Measurements from ENCODE around the gene EEPD1. TPM values are rescaled to one million over a fixed set of nuclear protein-coding genes. Genes with fewer than 3 reads are reported as not detected.
"Not testable (repeated sequence)": the region's sequence is repeated elsewhere in the genome, so short reads cannot be mapped to it uniquely, and the experiment has no call there.

EEPD1 gene
- total RNA-seq, 1 experiment from 2014 or later: 0.93 TPM

GRCh38 chr7:36119005-36119706 lies 33.9 kb upstream of the EEPD1 start:
- Histone ChIP-seq H3K4me3 (no peak overlapping the region), H3K27me3 (peaks cover 8% of the 10 kb centered on the region; the same call in 1 of the 2 replicates), H3K36me3 (no peaks in the 10 kb centered on the region), H3K9me3 (replicated peaks) (no peaks in the 10 kb centered on the region), H3K27ac (no peak overlapping the region), H3K4me1 (no peaks in the 10 kb centered on the region)
- DNase-seq: no peak

DNA sequence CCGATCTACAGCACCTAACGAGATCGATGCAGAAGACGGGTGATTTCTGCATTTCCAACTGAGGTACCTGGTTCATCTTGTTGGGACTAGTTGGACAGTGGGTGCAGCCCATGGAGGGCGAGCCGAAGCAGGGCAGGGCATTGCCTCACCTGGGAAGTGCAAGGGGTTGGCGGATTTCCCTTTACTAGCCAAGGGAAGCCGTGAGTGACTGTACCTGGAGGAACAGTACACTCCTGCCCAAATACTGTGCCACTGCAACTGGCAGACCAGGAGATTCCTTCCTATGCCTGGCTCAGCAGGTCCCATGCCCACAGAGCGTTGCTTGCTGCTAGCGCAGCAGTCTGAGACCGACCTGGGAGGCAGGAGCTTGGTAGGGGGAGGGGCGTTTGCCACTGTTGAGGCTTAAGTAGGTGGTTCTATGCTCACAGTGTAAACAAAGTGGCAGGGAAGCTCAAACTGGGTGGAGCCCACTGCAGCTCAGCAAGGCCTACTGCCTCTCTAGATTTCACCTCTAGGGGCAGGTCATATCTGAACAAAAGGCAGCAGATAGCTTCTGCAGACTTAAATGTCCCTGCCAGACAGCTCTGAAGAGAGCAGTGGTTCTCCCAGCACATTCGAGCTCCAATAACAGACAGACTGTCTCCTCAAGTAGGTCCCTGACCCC lies 32.9 kb upstream of the EEPD1 start:
- not testable (repeated sequence) for H3K27me3 ChIP-seq, H3K4me1 ChIP-seq

GRCh38 chr7:36125630-36126029 lies 27.4 kb upstream of the EEPD1 start:
- not testable (repeated sequence) for H3K4me1 ChIP-seq; H3K36me3 ChIP-seq; H3K4me3 ChIP-seq; DNase-seq; H3K9me3 ChIP-seq (replicated peaks); H3K27ac ChIP-seq; H3K27me3 ChIP-seq

More for the DNA sequence above, 32.9 kb upstream of the EEPD1 start:
- not testable (repeated sequence) for H3K27ac ChIP-seq; H3K4me3 ChIP-seq; H3K9me3 ChIP-seq (replicated peaks); DNase-seq; H3K36me3 ChIP-seq

GRCh38 chr7:36127075-36127740 lies 25.8 kb upstream of the EEPD1 start:
- H3K27me3 ChIP-seq: peaks cover 2% of the 10 kb centered on the region; the same call in 1 of the 2 replicates
- H3K27ac ChIP-seq: no peak overlapping the region
- H3K36me3 ChIP-seq: no peaks in the 10 kb centered on the region
- no peak overlapping the region for H3K4me3 ChIP-seq
- H3K4me1 ChIP-seq: no peaks in the 10 kb centered on the region
- no peak for DNase-seq
- no peaks in the 10 kb centered on the region for H3K9me3 ChIP-seq (replicated peaks)

GRCh38 chr7:36128448-36129047 lies 24.5 kb upstream of the EEPD1 start:
- H3K27me3 ChIP-seq: peaks cover 2% of the 10 kb centered on the region; the same call in 1 of the 2 replicates

GRCh38 chr7:36129048-36129534 lies 24.0 kb upstream of the EEPD1 start:
- Histone ChIP-seq H3K4me3 (no peak overlapping the region), H3K9me3 (replicated peaks) (no peaks in the 10 kb centered on the region), H3K36me3 (no peaks in the 10 kb centered on the region), H3K27ac (no peak overlapping the region), H3K4me1 (no peaks in the 10 kb centered on the region), H3K27me3 (peaks cover 2% of the 10 kb centered on the region; the same call in 1 of the 2 replicates)
- no peak for DNase-seq

More at GRCh38 chr7:36128448-36129047, 24.5 kb upstream of the EEPD1 start:
- peak; percentile 44 to 52 for DNase-seq
- Histone ChIP-seq H3K36me3 (no peaks in the 10 kb centered on the region), H3K27ac (no peak overlapping the region), H3K4me3 (no peak overlapping the region), H3K4me1 (no peaks in the 10 kb centered on the region), H3K9me3 (replicated peaks) (no peaks in the 10 kb centered on the region)

GRCh38 chr7:36130236-36130945 lies 22.7 kb upstream of the EEPD1 start:
- Histone ChIP-seq H3K27me3 (peaks cover 2% of the 10 kb centered on the region; the same call in 1 of the 2 replicates), H3K36me3 (no peaks in the 10 kb centered on the region), H3K9me3 (replicated peaks) (no peaks in the 10 kb centered on the region), H3K4me3 (no peak overlapping the region), H3K27ac (no peak overlapping the region), H3K4me1 (no peaks in the 10 kb centered on the region)
- DNase-seq: no peak

GRCh38 chr7:36131026-36131425 lies 22.0 kb upstream of the EEPD1 start:
- H3K27ac ChIP-seq: no peak overlapping the region
- no peaks in the 10 kb centered on the region for H3K36me3 ChIP-seq
- H3K27me3 ChIP-seq: peaks cover 2% of the 10 kb centered on the region; the same call in 1 of the 2 replicates
- H3K4me3 ChIP-seq: no peak overlapping the region
- H3K4me1 ChIP-seq: no peaks in the 10 kb centered on the region
- no peaks in the 10 kb centered on the region for H3K9me3 ChIP-seq (replicated peaks)
- no peak for DNase-seq

- no peak for DNase-seq
- H3K9me3 ChIP-seq (replicated peaks): no peaks in the 10 kb centered on the region
- no peak overlapping the region for H3K4me3 ChIP-seq
- no peak overlapping the region for H3K27ac ChIP-seq
- H3K36me3 ChIP-seq: no peaks in the 10 kb centered on the region
- H3K4me1 ChIP-seq: no peaks in the 10 kb centered on the region
- peaks cover 2% of the 10 kb centered on the region; the same call in 1 of the 2 replicates for H3K27me3 ChIP-seq
Measured at GRCh38 chr7:36131499-36131898, 21.6 kb upstream of the EEPD1 start.

GRCh38 chr7:36132012-36132411 lies 21.0 kb upstream of the EEPD1 start:
- Histone ChIP-seq H3K9me3 (replicated peaks) (no peaks in the 10 kb centered on the region), H3K27ac (no peak overlapping the region), H3K4me1 (no peaks in the 10 kb centered on the region), H3K4me3 (no peak overlapping the region), H3K36me3 (no peaks in the 10 kb centered on the region), H3K27me3 (peaks cover 2% of the 10 kb centered on the region; the same call in 1 of the 2 replicates)
- no peak for DNase-seq

DNA sequence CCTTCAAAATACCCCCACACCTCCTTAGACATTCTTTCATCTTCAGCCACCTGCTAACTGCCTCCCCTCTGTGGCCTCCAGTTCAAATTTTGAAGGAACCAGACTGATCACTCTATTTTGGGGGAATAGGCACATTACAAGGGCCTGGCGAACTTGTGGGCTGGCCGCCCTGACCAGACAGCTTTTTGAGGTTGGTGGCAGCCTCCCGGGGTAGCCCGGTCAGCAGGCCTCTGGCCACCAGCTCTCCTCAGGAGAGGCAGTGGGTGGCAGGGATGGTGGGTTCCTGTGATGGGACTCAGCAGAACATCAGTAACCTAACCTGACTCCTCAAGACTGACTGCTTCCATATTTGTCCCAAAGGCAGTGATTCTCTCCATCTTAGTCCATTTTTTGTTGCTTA lies 17.4 kb upstream of the EEPD1 start:
- H3K27ac ChIP-seq: no peak overlapping the region
- H3K4me3 ChIP-seq: no peak overlapping the region
- no peak for DNase-seq
- no peaks in the 10 kb centered on the region for H3K4me1 ChIP-seq
- H3K9me3 ChIP-seq (replicated peaks): no peaks in the 10 kb centered on the region; the same call in 1 of the 2 replicates
- H3K36me3 ChIP-seq: no peaks in the 10 kb centered on the region
- H3K27me3 ChIP-seq: no peaks in the 10 kb centered on the region

DNA sequence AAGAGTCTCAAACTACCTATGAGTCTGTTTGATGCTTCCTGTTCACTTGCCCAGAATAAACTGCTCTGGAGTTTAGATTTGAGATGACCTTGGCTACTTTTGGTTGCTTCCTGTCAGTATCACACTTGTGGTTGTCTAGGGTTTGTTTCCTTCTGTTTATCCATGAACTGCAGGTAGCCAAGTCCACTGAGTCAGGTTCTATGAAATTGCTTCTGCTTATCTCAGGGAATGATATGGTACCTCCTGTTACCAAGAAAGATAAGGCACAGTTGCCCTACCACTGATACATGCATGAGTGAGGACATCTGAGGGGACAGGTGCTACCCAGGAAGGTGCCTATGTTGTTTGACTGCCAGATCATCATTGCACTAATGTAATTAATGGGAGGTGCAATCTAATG lies 15.8 kb upstream of the EEPD1 start:
- Histone ChIP-seq H3K27me3 (no peaks in the 10 kb centered on the region), H3K4me3 (no peak overlapping the region), H3K4me1 (no peaks in the 10 kb centered on the region), H3K36me3 (no peaks in the 10 kb centered on the region), H3K27ac (no peak overlapping the region), H3K9me3 (replicated peaks) (no peaks in the 10 kb centered on the region; the same call in 1 of the 2 replicates)
- DNase-seq: no peak

GRCh38 chr7:36137754-36138153 lies 15.3 kb upstream of the EEPD1 start:
- H3K4me1 ChIP-seq: no peaks in the 10 kb centered on the region
- DNase-seq: no peak
- no peaks in the 10 kb centered on the region for H3K36me3 ChIP-seq
- H3K9me3 ChIP-seq (replicated peaks): no peaks in the 10 kb centered on the region; the same call in 1 of the 2 replicates
- no peak overlapping the region for H3K27ac ChIP-seq
- H3K4me3 ChIP-seq: no peak overlapping the region
- H3K27me3 ChIP-seq: no peaks in the 10 kb centered on the region

- H3K4me1 ChIP-seq: no peaks in the 10 kb centered on the region
- DNase-seq: no peak
- no peaks in the 10 kb centered on the region; the same call in 1 of the 2 replicates for H3K9me3 ChIP-seq (replicated peaks)
- H3K27me3 ChIP-seq: no peaks in the 10 kb centered on the region
- H3K27ac ChIP-seq: no peak overlapping the region
- no peak overlapping the region for H3K4me3 ChIP-seq
- H3K36me3 ChIP-seq: no peaks in the 10 kb centered on the region
Measured at GRCh38 chr7:36138209-36138608, 14.8 kb upstream of the EEPD1 start.
